Astrocyte (in vitro differentiated cells and primary cell): ENCODE measurements around the gene MYO15A. TPM values are rescaled to one million over a fixed set of nuclear protein-coding genes. Genes with fewer than 3 reads are reported as not detected.

Experiments used
- DNase-seq: peaks from one replicate; pipeline ENCODE4 v3.0.0-alpha.2; 2010; ENCODE audit warnings: low read depth
- FAIRE-seq: peaks from 2 replicates; lab custom pipeline; 2011; peaks lifted over from hg19 to GRCh38; lab: Jason Lieb, UNC
- H2AFZ ChIP-seq: 2 replicates; pipeline ENCODE4 v1.6.0; 2012; ENCODE audit warnings: low read depth, low read length, inconsistent platforms
- H3K27ac ChIP-seq: 2 replicates; pipeline ENCODE4 v1.5.1; 2011; ENCODE audit warnings: low read depth, low read length, inconsistent platforms
- H3K27me3 ChIP-seq: 2 replicates; pipeline ENCODE4 v1.6.0; 2011; ENCODE audit warnings: low read length, inconsistent platforms; ENCODE audit not compliant: insufficient read depth
- H3K36me3 ChIP-seq: 2 replicates; pipeline ENCODE4 v1.5.1; 2011; ENCODE audit warnings: low read length, inconsistent platforms; ENCODE audit not compliant: insufficient read depth
- H3K4me1 ChIP-seq: 2 replicates; pipeline ENCODE4 v1.5.1; 2011; ENCODE audit warnings: low read length, inconsistent platforms; ENCODE audit not compliant: insufficient read depth
- H3K4me2 ChIP-seq: 2 replicates; pipeline ENCODE4 v1.6.0; 2012; ENCODE audit warnings: low read length, inconsistent platforms
- H3K4me3 ChIP-seq: 2 replicates; pipeline ENCODE4 v1.5.1; 2011; ENCODE audit warnings: low read depth, mild to moderate bottlenecking, low read length, inconsistent platforms; ENCODE audit not compliant: insufficient read depth
- H3K79me2 ChIP-seq: 2 replicates; pipeline ENCODE4 v1.6.0; 2012; ENCODE audit warnings: mild to moderate bottlenecking, low read length, inconsistent platforms; ENCODE audit not compliant: insufficient read depth
- H3K9ac ChIP-seq: 2 replicates; pipeline ENCODE4 v1.6.0; 2012; ENCODE audit warnings: mild to moderate bottlenecking, low read length, inconsistent platforms
- H3K9me3 ChIP-seq: 2 replicates; pipeline ENCODE4 v1.5.1; 2012; ENCODE audit warnings: low read depth, mild to moderate bottlenecking, low read length, inconsistent platforms; ENCODE audit not compliant: insufficient read depth
- H4K20me1 ChIP-seq: 2 replicates; pipeline ENCODE4 v1.6.0; 2012; ENCODE audit warnings: low read length, inconsistent platforms; ENCODE audit not compliant: insufficient read depth
- H3K27ac Mint-ChIP-seq: one replicate; pipeline ENCODE4 v1.8.0; 2021; ENCODE audit warnings: mild to moderate bottlenecking, mixed read lengths; ENCODE audit not compliant: unreplicated experiment
- H3K27me3 Mint-ChIP-seq: one replicate; pipeline ENCODE4 v1.8.0; 2021; ENCODE audit warnings: low read depth, mixed read lengths; ENCODE audit not compliant: unreplicated experiment
- H3K36me3 Mint-ChIP-seq: one replicate; pipeline ENCODE4 v1.8.0; 2021; ENCODE audit warnings: low read depth, mixed read lengths; ENCODE audit not compliant: unreplicated experiment
- H3K4me1 Mint-ChIP-seq: one replicate; pipeline ENCODE4 v1.8.0; 2021; ENCODE audit warnings: low read depth, mixed read lengths; ENCODE audit not compliant: unreplicated experiment
- H3K4me3 Mint-ChIP-seq: one replicate; pipeline ENCODE4 v1.8.0; 2021; ENCODE audit warnings: mild to moderate bottlenecking, moderate library complexity, mixed read lengths; ENCODE audit not compliant: unreplicated experiment
- H3K9me3 Mint-ChIP-seq: one replicate; pipeline ENCODE4 v1.8.0; 2021; ENCODE audit warnings: mild to moderate bottlenecking, mixed read lengths; ENCODE audit not compliant: unreplicated experiment
- CTCF ChIP-seq: IDR thresholded peaks from 2 replicates; pipeline ENCODE4 v1.5.1; 2011; ENCODE audit warnings: low read depth, mild to moderate bottlenecking, inconsistent platforms, low read length, moderate library complexity; ENCODE audit not compliant: insufficient read depth
- EZH2 ChIP-seq: IDR thresholded peaks from 2 replicates; pipeline ENCODE4 v1.6.1; 2012; ENCODE audit warnings: mild to moderate bottlenecking, low read length, inconsistent platforms; ENCODE audit not compliant: insufficient read depth
- total RNA-seq: library from RNA; stranded (reverse); gene quantifications from 2 replicates; pipeline ENCODE4 v1.2.1, GENCODE V29; 2021

MYO15A gene
- total RNA-seq, 1 donor from 2014 or later: 0.32 TPM

GRCh38 chr17:18224387-18225120 lies 116.0 kb downstream of the MYO15A start:
- H3K27ac Mint-ChIP-seq: peak overlapping the region; percentile 94
- DNase-seq (no peak), FAIRE-seq (no peak)
- TF ChIP-seq CTCF (no peak), EZH2 (no peak)
- H3K4me3 Mint-ChIP-seq: peak overlapping the region; percentile 88
- no peaks in the 10 kb centered on the region for H3K27me3 ChIP-seq
- peaks cover 5% of the 10 kb centered on the region for H3K4me1 Mint-ChIP-seq
- peaks cover 38% of the 10 kb centered on the region for H3K79me2 ChIP-seq
- H3K36me3 ChIP-seq: no peaks in the 10 kb centered on the region
- no peaks in the 10 kb centered on the region for H3K9me3 ChIP-seq
- H3K36me3 Mint-ChIP-seq: no peaks in the 10 kb centered on the region
- peak overlapping the region; percentile 84 for H2AFZ ChIP-seq
- H3K27ac ChIP-seq: no peak overlapping the region
- H3K9me3 Mint-ChIP-seq: peaks cover 2% of the 10 kb centered on the region
- H3K4me3 ChIP-seq: peak overlapping the region; percentile 53
- H3K4me2 ChIP-seq: peak overlapping the region; percentile 87
- peaks cover 27% of the 10 kb centered on the region for H3K4me1 ChIP-seq
- peaks cover 37% of the 10 kb centered on the region for H4K20me1 ChIP-seq
- H3K27me3 Mint-ChIP-seq: no peaks in the 10 kb centered on the region
- H3K9ac ChIP-seq: peak overlapping the region; percentile 64

GRCh38 chr17:18225121-18225641 lies 116.6 kb downstream of the MYO15A start, which contains the start of gene LLGL1:
Gene LLGL1, plus strand, starts transcription at chr17:18225635. Its CDS starts 48 bp downstream, at chr17:18225683.
- no peaks in the 10 kb centered on the region for H3K36me3 ChIP-seq
- H3K79me2 ChIP-seq: peaks cover 44% of the 10 kb centered on the region
- H3K9ac ChIP-seq: peak within 1 kb of the TSS; percentile 97
- DNase-seq (peak; percentile 79), FAIRE-seq (no peak)
- TF ChIP-seq CTCF (no peak), EZH2 (no peak)
- no peak within 1 kb of the TSS for H3K27ac ChIP-seq
- peaks cover 43% of the 10 kb centered on the region for H4K20me1 ChIP-seq
- H2AFZ ChIP-seq: peak within 1 kb of the TSS; percentile 88
- Mint-ChIP-seq H3K36me3 (no peaks in the 10 kb centered on the region), H3K27me3 (no peaks in the 10 kb centered on the region), H3K9me3 (peaks cover 2% of the 10 kb centered on the region), H3K27ac (peak within 1 kb of the TSS; percentile 94), H3K4me3 (peak within 1 kb of the TSS; percentile 100), H3K4me1 (peaks cover 5% of the 10 kb centered on the region)
- H3K4me2 ChIP-seq: peak within 1 kb of the TSS; percentile 100
- H3K4me1 ChIP-seq: peaks cover 27% of the 10 kb centered on the region
- no peaks in the 10 kb centered on the region for H3K27me3 ChIP-seq
- no peaks in the 10 kb centered on the region for H3K9me3 ChIP-seq
- peak within 1 kb of the TSS; percentile 95 for H3K4me3 ChIP-seq
